Vagina (tissue), 2 donors: ENCODE data around the gene REPS2. TPM values are rescaled to one million over a fixed set of nuclear protein-coding genes. Genes with fewer than 3 reads are reported as not detected.
A peak's percentile ranks its signal among the peaks of the same experiment; 100 is the strongest.

Experiments used
- DNase-seq, 2 donors: peaks; one replicate each; pipeline ENCODE4 v3.0.0-alpha.2; 2017; ENCODE audit errors: extremely low spot score in 2 of 2
- H3K27ac ChIP-seq: fragments of 200-600 bp; sonication (generic); one replicate; pipeline ENCODE4 v1.5.1; 2019
- H3K27me3 ChIP-seq: fragments of 200-600 bp; sonication (generic); one replicate; pipeline ENCODE4 v1.5.1; 2019
- H3K36me3 ChIP-seq, 2 donors: fragments of 200-600 bp; sonication (generic); one replicate each; pipeline ENCODE4 v1.5.1; 2017 to 2019
- H3K4me1 ChIP-seq: fragments of 200-600 bp; sonication (generic); one replicate; pipeline ENCODE4 v1.5.1; 2019
- H3K4me3 ChIP-seq, 2 donors: fragments of 200-600 bp; sonication (generic); 1 replicate in 1 of 2; 2 replicates in 1 of 2; pipeline ENCODE4 v1.5.1; 2016 to 2019
- H3K9me3 ChIP-seq: fragments of 200-600 bp; sonication (generic); one replicate; pipeline ENCODE4 v1.5.1; 2019
- POLR2A ChIP-seq, 2 donors: fragments of 450-650 bp; IDR thresholded peaks; one replicate each; pipeline ENCODE4 v1.6.1; 2017; ENCODE audit warnings: antibody characterized with exemption in 2 of 2, mild to moderate bottlenecking in 2 of 2, moderate library complexity in 2 of 2
- POLR2AphosphoS5 ChIP-seq, 2 donors: sonication (generic); formaldehyde crosslinking; IDR thresholded peaks; one replicate each; pipeline ENCODE4 v1.9.0; 2017; ENCODE audit warnings: antibody characterized with exemption in 2 of 2, mild to moderate bottlenecking in 2 of 2, low read depth in 1 of 2; ENCODE audit not compliant: insufficient read depth in 1 of 2
- intact Hi-C: fragments of 100-400 bp; cut with DNase I; formaldehyde crosslinking; loops from one replicate; pipeline ENCODE4 v1.15.1; 2023
- total RNA-seq: library from RNA; depleted of rRNA; stranded (reverse); fragments of >200 nt; gene quantifications from one replicate; pipeline ENCODE4 v1.2.3, GENCODE V29; 2016
- TF ChIP-seq, protein P1 (sequence below), 3 experiments: fragments of 450-650 bp in 2 of 3; fragments of 200-600 bp in 1 of 3; sonication (generic) in 1 of 3; IDR thresholded peaks; one replicate each; pipeline ENCODE4 v1.5.1; 2017 to 2019; ENCODE audit warnings: antibody characterized with exemption in 3 of 3, mild to moderate bottlenecking in 2 of 3, moderate library complexity in 2 of 3

Gene REPS2
- total RNA-seq, 1 donor from 2014 or later, result 10.8 TPM

DNA sequence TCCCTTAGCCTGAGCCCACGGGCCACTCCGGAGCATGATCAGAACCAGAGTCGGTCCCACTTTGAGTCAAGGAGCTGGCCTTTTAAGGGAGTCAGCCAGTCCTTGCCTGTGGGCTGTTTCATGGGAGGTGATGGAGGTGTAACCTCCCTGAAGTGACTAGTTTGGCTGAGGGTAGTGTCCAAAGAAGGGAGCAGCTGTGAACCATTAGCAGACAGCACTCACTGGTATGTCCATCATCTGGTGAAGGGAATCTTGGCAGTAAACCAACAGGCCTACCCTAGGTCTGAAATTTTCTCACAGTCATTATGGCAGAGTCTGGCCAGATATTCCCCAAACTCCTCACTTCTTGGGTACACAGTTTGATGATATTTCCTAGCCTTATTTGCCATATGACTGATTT lies 12.3 kb upstream of the REPS2 start:
- intact Hi-C loops, result loop anchor here (5.0 kb wide), 1 partner anchor 233 kb away; no protein-coding TSS in a partner anchor
- TF ChIP-seq, protein P1, sequence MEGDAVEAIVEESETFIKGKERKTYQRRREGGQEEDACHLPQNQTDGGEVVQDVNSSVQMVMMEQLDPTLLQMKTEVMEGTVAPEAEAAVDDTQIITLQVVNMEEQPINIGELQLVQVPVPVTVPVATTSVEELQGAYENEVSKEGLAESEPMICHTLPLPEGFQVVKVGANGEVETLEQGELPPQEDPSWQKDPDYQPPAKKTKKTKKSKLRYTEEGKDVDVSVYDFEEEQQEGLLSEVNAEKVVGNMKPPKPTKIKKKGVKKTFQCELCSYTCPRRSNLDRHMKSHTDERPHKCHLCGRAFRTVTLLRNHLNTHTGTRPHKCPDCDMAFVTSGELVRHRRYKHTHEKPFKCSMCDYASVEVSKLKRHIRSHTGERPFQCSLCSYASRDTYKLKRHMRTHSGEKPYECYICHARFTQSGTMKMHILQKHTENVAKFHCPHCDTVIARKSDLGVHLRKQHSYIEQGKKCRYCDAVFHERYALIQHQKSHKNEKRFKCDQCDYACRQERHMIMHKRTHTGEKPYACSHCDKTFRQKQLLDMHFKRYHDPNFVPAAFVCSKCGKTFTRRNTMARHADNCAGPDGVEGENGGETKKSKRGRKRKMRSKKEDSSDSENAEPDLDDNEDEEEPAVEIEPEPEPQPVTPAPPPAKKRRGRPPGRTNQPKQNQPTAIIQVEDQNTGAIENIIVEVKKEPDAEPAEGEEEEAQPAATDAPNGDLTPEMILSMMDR (IDR thresholded peaks at IDR 0.05), result no peak
- TF ChIP-seq POLR2A (IDR thresholded peaks at IDR 0.05) (no peak), POLR2AphosphoS5 (IDR thresholded peaks at IDR 0.05; ENCODE audit: insufficient read depth in 1 of 2, low read depth in 1 of 2) (no peak)
- Histone ChIP-seq H3K27ac (no peak overlapping the region), H3K9me3 (peaks cover 4% of the 10 kb centered on the region), H3K27me3 (no peaks in the 10 kb centered on the region), H3K4me1 (no peaks in the 10 kb centered on the region), H3K4me3 (no peak overlapping the region), H3K36me3 (no peaks in the 10 kb centered on the region)
- no peak for DNase-seq

DNA sequence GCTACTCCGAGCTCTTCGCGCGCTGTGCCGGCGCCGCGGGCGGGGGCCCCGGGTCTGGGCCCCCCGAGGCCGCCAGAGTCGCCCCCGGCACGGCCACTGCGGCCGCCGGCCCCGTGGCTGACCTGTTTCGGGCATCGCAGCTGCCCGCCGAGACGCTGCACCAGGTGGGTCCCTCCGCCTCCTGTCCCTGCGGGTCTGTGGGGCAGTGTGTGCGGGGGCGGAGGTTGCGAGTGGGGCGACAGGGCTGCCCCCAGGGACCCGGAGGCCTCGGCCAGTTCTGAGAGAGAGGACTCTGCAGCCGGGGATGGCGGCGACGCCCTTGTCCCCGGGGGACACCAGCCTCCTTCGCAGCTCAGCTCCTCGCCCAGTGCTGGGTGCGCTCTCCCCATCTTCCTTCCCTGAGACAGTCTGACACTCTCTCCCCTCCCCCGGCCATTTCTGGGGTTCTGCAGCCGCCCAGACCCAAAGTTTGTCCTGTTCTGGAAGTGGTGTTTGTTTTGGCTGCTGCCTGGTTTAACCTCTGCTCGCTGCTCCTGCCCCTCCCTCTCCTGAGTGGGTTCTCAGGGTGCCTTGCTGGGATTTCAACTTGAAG lies 609 bp downstream of the REPS2 start:
- Histone ChIP-seq H3K27me3 (no peaks in the 10 kb centered on the region), H3K36me3 (no peaks in the 10 kb centered on the region), H3K4me3 (peak overlapping the region; percentile 55 to 63), H3K4me1 (no peaks in the 10 kb centered on the region), H3K9me3 (no peaks in the 10 kb centered on the region), H3K27ac (no peak overlapping the region)
- intact Hi-C loops, result no loop called here
- no peak for DNase-seq
- TF ChIP-seq, protein P1 (IDR thresholded peaks at IDR 0.05), result no peak
- TF ChIP-seq POLR2AphosphoS5 (IDR thresholded peaks at IDR 0.05; ENCODE audit: insufficient read depth in 1 of 2, low read depth in 1 of 2) (no peak), POLR2A (IDR thresholded peaks at IDR 0.05) (no peak)

DNA sequence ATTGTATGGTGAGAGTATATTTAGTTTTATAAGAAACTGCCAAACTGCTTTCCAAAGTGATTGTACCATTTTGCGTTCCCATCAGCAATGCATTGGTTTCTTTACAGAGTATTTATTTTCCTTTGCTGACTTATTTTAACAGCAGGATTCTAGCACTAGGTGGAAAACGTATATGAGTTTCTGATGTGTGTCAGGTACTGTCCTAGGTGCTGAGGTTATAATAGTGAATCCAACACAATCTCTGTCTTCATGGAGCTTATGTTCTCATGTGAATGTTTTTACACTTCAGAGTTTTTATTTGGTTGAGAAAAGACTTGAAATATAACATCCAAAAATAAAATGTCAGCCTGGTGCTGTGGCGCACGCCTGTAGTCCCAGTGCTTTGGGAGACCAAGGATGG lies 4.0 kb downstream of the REPS2 start:
- H3K4me3 ChIP-seq, result no peak overlapping the region
- H3K4me1 ChIP-seq, result no peaks in the 10 kb centered on the region
- no peaks in the 10 kb centered on the region for H3K9me3 ChIP-seq
- no peak overlapping the region for H3K27ac ChIP-seq
- intact Hi-C loops, result no loop called here
- DNase-seq, result no peak
- TF ChIP-seq POLR2A (IDR thresholded peaks at IDR 0.05) (no peak), POLR2AphosphoS5 (IDR thresholded peaks at IDR 0.05; ENCODE audit: insufficient read depth in 1 of 2, low read depth in 1 of 2) (no peak)
- TF ChIP-seq, protein P1 (IDR thresholded peaks at IDR 0.05), result no peak
- H3K27me3 ChIP-seq, result no peaks in the 10 kb centered on the region
- no peaks in the 10 kb centered on the region for H3K36me3 ChIP-seq

DNA sequence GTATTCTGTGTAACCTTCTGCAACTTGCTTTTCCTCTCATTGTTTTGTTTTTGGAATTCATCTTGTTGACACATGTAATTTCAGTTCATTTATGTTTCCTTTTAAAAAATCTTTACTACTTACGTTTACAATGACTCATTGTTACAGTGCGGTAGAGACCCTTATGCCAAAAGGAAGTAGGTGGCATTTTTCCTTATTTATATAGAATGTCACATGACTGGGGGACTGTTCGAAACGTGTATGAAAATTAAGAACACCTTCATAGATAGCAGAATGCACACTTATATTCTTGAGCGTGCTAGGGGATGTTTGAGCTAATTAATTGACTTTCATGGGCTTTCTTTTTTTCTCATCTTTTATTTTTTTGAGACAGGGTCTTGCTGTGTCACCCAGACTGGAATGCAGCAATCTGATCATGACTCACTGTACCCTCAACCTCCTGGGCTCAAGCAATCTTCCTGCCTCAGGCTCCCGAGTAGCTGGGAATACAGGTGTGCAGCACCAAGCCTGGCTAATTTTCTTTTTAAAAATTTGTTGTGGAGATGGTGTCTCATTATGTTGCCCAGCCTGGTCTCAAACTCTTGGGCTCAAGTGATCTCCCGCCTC lies 7.3 kb downstream of the REPS2 start:
- Histone ChIP-seq H3K4me3 (no peak overlapping the region), H3K27me3 (no peaks in the 10 kb centered on the region), H3K27ac (no peak overlapping the region), H3K4me1 (no peaks in the 10 kb centered on the region), H3K36me3 (no peaks in the 10 kb centered on the region), H3K9me3 (no peaks in the 10 kb centered on the region)
- TF ChIP-seq POLR2A (IDR thresholded peaks at IDR 0.05) (no peak), POLR2AphosphoS5 (IDR thresholded peaks at IDR 0.05; ENCODE audit: insufficient read depth in 1 of 2, low read depth in 1 of 2) (no peak)
- TF ChIP-seq, protein P1 (IDR thresholded peaks at IDR 0.05), result no peak
- no peak for DNase-seq
- intact Hi-C loops, result no loop called here

DNA sequence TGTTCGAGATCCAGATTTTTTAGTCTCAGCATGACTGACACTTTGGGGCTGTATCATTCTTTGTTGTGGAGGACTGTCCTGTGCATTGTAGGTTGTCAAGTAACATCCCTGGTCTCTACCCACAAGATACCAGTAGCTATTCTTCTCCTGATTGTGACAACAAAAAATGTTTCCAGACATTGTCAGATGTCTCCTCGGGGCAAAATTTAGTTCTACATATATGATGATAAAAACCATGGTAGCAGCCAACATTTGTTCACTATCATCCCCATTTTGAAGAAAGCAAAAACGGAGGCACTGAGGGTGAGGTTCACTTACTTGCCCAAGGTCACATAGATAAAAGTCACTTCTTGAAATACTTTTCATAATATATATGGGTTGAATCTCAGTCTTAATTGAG lies 11.3 kb downstream of the REPS2 start:
- no peaks in the 10 kb centered on the region for H3K9me3 ChIP-seq
- no peaks in the 10 kb centered on the region for H3K4me1 ChIP-seq
- H3K4me3 ChIP-seq, result no peak overlapping the region
- no peaks in the 10 kb centered on the region for H3K27me3 ChIP-seq
- TF ChIP-seq, protein P1 (IDR thresholded peaks at IDR 0.05), result no peak
- TF ChIP-seq POLR2A (IDR thresholded peaks at IDR 0.05), result no peak
- no peak for TF ChIP-seq POLR2AphosphoS5 (IDR thresholded peaks at IDR 0.05; ENCODE audit: insufficient read depth in 1 of 2, low read depth in 1 of 2)
- no peak for DNase-seq
- H3K27ac ChIP-seq, result no peak overlapping the region
- intact Hi-C loops, result no loop called here
- no peaks in the 10 kb centered on the region for H3K36me3 ChIP-seq
